Uterus (tissue), 4 donors: ENCODE results near the gene TMEM127. TPM values are rescaled to one million over a fixed set of nuclear protein-coding genes. Genes with fewer than 3 reads are reported as not detected.
A peak's percentile ranks its signal among the peaks of the same experiment; 100 is the strongest.

Experiments
- DNase-seq, 2 donors: peaks; one replicate each; pipeline ENCODE4 v3.0.0-alpha.2; 2019 to 2020
- H3K27ac ChIP-seq, 2 donors: fragments of 200-600 bp; sonication (generic); 1 replicate in 1 of 2; 2 replicates in 1 of 2; pipeline ENCODE4 v1.5.1; 2016 to 2018
- H3K27me3 ChIP-seq, 2 donors: fragments of 200-600 bp; sonication (generic); one replicate each; pipeline ENCODE4 v1.5.1; 2018 to 2019; ENCODE audit warnings: control low read depth in 1 of 2
- H3K36me3 ChIP-seq, 2 donors: fragments of 200-600 bp; sonication (generic); one replicate each; pipeline ENCODE4 v1.5.1; 2019; ENCODE audit warnings: control low read depth in 1 of 2
- H3K4me1 ChIP-seq, 2 donors: fragments of 200-600 bp; sonication (generic); one replicate each; pipeline ENCODE4 v1.5.1; 2018 to 2019; ENCODE audit warnings: control low read depth in 1 of 2
- H3K4me3 ChIP-seq, 2 donors: fragments of 200-600 bp; sonication (generic); 1 replicate in 1 of 2; 2 replicates in 1 of 2; pipeline ENCODE4 v1.5.1; 2018 to 2019; ENCODE audit warnings: mild to moderate bottlenecking in 1 of 2
- H3K9me3 ChIP-seq, 2 donors: fragments of 200-600 bp; sonication (generic); one replicate each; pipeline ENCODE4 v1.5.1; 2019; ENCODE audit warnings: control low read depth in 1 of 2
- POLR2A ChIP-seq, 2 donors: fragments of 450-650 bp; IDR thresholded peaks; one replicate each; pipeline ENCODE4 v1.6.1; 2016; ENCODE audit warnings: antibody characterized with exemption in 2 of 2, mild to moderate bottlenecking in 1 of 2, moderate library complexity in 1 of 2
- intact Hi-C: fragments of 100-400 bp; cut with DNase I; formaldehyde crosslinking; loops from one replicate; pipeline ENCODE4 v1.15.1; 2023; ENCODE audit warnings: low total_unique reads
- total RNA-seq, 4 donors: library from RNA; depleted of rRNA in 3 of 4; stranded (reverse); fragments of >200 nt in 3 of 4; gene quantifications; one replicate each; pipeline versions ENCODE4 v1.1.0 to v1.2.4, GENCODE V29; 2014 to 2023
- TF ChIP-seq, protein P1 (sequence below), 4 experiments: fragments of 200-600 bp in 2 of 4; fragments of 450-650 bp in 2 of 4; sonication (generic) in 2 of 4; IDR thresholded peaks; one replicate each; pipeline ENCODE4 v1.5.1; 2016 to 2019; ENCODE audit warnings: antibody characterized with exemption in 4 of 4, mild to moderate bottlenecking in 2 of 4, moderate library complexity in 1 of 4
- donor health status: DM: yes; HTN: yes; CAD: no.

TMEM127 gene
- total RNA-seq, 4 donors from 2014 or later, result 17.0 to 45.4 (median 22.3) TPM

DNA sequence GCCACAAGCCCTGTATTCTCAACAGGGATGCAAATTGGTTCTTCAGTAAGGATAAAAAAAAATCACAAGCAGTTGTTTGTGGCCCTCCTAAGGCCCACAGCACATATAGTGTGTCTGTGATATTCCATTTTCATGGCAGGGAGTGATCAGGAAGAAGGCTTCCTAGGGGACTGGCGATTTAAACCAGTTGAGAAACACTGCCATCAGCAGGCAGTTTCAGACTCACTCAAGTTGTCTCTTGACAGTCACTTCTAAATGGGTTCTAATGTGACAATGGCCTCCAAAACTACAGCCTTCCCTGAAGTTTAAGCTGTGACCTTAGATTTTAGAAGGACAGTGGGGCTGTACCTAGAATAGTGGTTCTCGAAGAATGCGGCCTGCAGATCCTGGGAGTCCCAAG is 6.2 kb upstream of the TMEM127 start:
- Histone ChIP-seq H3K4me3 (no peak overlapping the region), H3K9me3 (no peaks in the 10 kb centered on the region), H3K36me3 (peaks cover 0 to 3% of the 10 kb centered on the region in 2 donors), H3K4me1 (no peaks in the 10 kb centered on the region), H3K27ac (no peak overlapping the region), H3K27me3 (no peaks in the 10 kb centered on the region)
- DNase-seq, result no peak
- intact Hi-C loops, result no loop called here
- TF ChIP-seq POLR2A (IDR thresholded peaks at IDR 0.05), result no peak
- TF ChIP-seq, protein P1, sequence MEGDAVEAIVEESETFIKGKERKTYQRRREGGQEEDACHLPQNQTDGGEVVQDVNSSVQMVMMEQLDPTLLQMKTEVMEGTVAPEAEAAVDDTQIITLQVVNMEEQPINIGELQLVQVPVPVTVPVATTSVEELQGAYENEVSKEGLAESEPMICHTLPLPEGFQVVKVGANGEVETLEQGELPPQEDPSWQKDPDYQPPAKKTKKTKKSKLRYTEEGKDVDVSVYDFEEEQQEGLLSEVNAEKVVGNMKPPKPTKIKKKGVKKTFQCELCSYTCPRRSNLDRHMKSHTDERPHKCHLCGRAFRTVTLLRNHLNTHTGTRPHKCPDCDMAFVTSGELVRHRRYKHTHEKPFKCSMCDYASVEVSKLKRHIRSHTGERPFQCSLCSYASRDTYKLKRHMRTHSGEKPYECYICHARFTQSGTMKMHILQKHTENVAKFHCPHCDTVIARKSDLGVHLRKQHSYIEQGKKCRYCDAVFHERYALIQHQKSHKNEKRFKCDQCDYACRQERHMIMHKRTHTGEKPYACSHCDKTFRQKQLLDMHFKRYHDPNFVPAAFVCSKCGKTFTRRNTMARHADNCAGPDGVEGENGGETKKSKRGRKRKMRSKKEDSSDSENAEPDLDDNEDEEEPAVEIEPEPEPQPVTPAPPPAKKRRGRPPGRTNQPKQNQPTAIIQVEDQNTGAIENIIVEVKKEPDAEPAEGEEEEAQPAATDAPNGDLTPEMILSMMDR (IDR thresholded peaks at IDR 0.05), result no peak

DNA sequence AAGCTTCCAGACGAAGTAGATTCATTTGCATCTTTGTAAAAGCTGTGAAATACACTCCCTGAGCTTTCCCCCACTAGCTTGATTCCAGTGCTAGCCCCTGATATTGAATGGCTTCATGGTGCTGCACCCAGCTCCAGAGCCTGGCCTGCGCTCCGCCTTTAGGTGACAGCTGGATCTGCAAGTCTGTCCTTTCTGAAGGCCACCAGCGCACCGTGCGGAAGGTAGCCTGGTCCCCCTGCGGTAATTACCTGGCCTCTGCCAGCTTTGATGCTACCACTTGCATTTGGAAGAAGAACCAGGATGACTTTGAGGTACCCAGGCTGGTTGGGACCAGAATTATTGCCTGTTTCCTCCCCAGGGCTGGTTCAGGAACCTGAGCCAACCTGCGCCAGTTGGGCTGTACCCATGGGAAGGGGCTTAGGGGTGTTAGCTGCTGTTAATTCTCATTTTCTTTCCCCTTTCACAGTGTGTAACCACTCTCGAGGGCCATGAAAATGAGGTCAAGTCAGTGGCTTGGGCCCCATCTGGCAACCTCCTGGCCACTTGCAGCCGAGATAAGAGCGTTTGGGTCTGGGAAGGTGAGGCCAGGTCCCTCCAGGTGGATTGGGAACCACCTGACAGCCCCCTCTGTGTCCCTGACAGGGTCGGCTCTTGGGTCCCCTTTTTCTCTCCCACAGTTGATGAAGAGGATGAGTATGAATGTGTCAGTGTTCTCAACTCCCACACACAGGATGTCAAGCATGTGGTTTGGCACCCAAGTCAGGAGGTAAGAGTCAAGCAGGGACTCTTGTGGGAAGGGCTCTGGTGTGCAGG is 1.6 kb upstream of the TMEM127 start:
- Histone ChIP-seq H3K9me3 (no peaks in the 10 kb centered on the region), H3K27ac (no peak overlapping the region), H3K4me1 (peaks cover 6 to 13% of the 10 kb centered on the region in 2 donors), H3K36me3 (peaks cover 0 to 3% of the 10 kb centered on the region in 2 donors), H3K27me3 (no peaks in the 10 kb centered on the region), H3K4me3 (peak overlapping the region in 1 of 2 donors; percentile 99)
- DNase-seq, result no peak
- intact Hi-C loops, result no loop called here
- TF ChIP-seq, protein P1 (IDR thresholded peaks at IDR 0.05), result no peak
- no peak for TF ChIP-seq POLR2A (IDR thresholded peaks at IDR 0.05)

DNA sequence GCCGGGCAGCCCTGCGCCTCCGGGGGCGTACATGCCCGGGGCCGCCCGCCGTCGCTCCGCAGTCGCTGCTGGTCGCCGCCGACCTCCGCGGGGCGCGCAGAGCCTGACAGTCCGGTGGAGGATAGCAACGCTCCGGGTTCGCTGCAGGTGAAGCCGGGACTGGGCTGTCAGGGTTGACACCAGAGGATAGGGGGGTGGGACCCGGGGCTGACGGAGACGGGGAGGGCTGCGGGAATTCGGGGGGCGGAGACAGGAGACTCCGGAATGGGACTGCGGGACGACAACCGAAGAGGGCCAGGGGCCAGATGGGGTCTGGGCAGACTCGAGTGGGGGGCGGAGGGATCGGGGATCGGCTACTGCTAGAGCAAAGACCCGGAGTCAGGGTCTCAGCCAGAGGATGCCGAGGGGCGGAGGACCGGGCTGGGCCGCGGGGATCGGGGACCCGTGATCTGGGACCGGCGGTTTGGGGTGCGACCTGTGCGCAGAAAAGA is 403 bp downstream of the TMEM127 start:
- H3K4me3 ChIP-seq, result peak overlapping the region; percentile 97 to 99
- H3K36me3 ChIP-seq, result no peaks in the 10 kb centered on the region
- intact Hi-C loops, result no loop called here
- peak overlapping the region; percentile 46 to 87 for H3K27ac ChIP-seq
- no peaks in the 10 kb centered on the region for H3K27me3 ChIP-seq
- TF ChIP-seq, protein P1 (IDR thresholded peaks at IDR 0.05), result no peak
- TF ChIP-seq POLR2A (IDR thresholded peaks at IDR 0.05), result no peak
- no peaks in the 10 kb centered on the region for H3K9me3 ChIP-seq
- peaks cover 6 to 13% of the 10 kb centered on the region in 2 donors for H3K4me1 ChIP-seq
- no peak for DNase-seq

DNA sequence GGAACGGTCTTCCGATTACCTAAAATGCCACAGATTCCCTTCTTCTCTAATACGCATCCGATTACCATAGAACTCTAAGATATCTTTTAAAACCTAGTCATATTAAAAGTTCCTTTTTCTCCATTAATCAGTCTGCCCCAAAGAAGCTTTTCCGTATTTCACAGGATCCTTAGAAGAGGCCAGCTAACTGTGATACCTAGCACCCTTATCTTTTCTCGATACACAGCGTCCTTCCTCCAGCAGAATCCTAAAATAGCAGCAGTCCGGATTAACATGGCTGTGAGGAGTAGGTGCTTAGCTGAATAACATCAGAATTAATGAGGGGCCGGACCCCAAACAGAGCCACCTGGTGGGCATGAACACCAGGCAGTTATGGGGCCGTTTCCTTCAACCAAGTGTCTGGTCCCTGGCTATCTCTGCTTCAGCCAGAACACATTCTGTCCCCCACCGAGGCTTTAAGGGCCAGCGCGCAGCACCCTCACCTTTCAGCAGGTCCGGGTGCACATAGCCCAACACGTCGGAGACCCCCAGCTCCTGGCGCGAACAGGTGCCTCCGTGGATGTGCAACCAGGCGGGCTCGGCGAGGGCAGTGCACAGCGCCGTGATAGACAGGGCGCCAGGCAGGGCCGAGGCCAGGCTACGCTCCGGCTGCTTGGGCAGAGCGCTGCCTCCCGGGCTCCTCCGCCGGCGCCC is 995 bp downstream of the TMEM127 start:
- TF ChIP-seq, protein P1 (IDR thresholded peaks at IDR 0.05), result peak in 1 of 4 experiments; percentile 22
- TF ChIP-seq POLR2A (IDR thresholded peaks at IDR 0.05), result no peak
- H3K27me3 ChIP-seq, result no peaks in the 10 kb centered on the region
- DNase-seq, result no peak
- intact Hi-C loops, result no loop called here
- no peaks in the 10 kb centered on the region for H3K36me3 ChIP-seq
- H3K27ac ChIP-seq, result peak overlapping the region; percentile 46 to 87
- no peaks in the 10 kb centered on the region for H3K9me3 ChIP-seq
- H3K4me3 ChIP-seq, result peak overlapping the region; percentile 97 to 99
- H3K4me1 ChIP-seq, result peaks cover 6 to 13% of the 10 kb centered on the region in 2 donors

DNA sequence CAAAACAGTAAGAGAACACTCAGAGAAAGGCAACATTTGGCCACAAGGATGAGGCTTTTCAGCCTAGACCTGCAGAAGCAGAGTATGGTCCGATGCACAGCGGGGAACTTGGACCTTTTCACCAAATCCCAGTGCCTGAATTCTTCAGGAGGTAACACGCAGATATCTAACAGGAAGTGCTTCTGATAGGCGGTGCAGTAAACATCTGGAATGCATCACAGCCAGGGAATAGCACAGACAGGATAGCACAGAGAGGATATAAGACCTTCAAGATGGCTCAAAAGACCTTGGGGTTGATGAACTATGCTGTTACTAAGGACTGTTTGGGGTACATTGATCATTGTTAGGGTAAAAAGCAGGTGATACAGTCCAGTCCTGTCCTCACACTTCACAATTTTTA is 1.7 kb downstream of the TMEM127 start:
- H3K27me3 ChIP-seq, result no peaks in the 10 kb centered on the region
- H3K27ac ChIP-seq, result no peak overlapping the region
- no peaks in the 10 kb centered on the region for H3K36me3 ChIP-seq
- intact Hi-C loops, result no loop called here
- peaks cover 6 to 17% of the 10 kb centered on the region in 2 donors for H3K4me1 ChIP-seq
- no peak overlapping the region for H3K4me3 ChIP-seq
- no peaks in the 10 kb centered on the region for H3K9me3 ChIP-seq
- DNase-seq, result no peak
- TF ChIP-seq, protein P1 (IDR thresholded peaks at IDR 0.05), result no peak
- no peak for TF ChIP-seq POLR2A (IDR thresholded peaks at IDR 0.05)
